Stomach (tissue), 9 donors: ENCODE measurements around the gene RAB39A. TPM values are rescaled to one million over a fixed set of nuclear protein-coding genes. Genes with fewer than 3 reads are reported as not detected.
A peak's percentile ranks its signal among the peaks of the same experiment; 100 is the strongest.

Source experiments
- DNase-seq, 2 donors: peaks; one replicate each; pipeline versions ENCODE4 v3.0.0 to v3.0.0-alpha.2; 2013 to 2019
- H3K27ac ChIP-seq, 5 donors: fragments of 200-600 bp in 4 of 5; sonication (generic) in 4 of 5; one replicate each; pipeline ENCODE4 v1.5.1; 2013 to 2019; ENCODE audit warnings: mild to moderate bottlenecking in 1 of 5, moderate library complexity in 1 of 5
- H3K27me3 ChIP-seq, 3 donors: fragments of 200-600 bp; sonication (generic); one replicate each; pipeline ENCODE4 v1.5.1; 2017 to 2019; ENCODE audit warnings: mixed run types in 1 of 3
- H3K36me3 ChIP-seq, 4 donors: fragments of 200-600 bp; sonication (generic); 1 replicate in 3 of 4; 2 replicates in 1 of 4; pipeline ENCODE4 v1.5.1; 2016 to 2019
- H3K4me1 ChIP-seq, 4 donors: fragments of 200-600 bp; sonication (generic); one replicate each; pipeline ENCODE4 v1.5.1; 2016 to 2019
- H3K4me3 ChIP-seq, 4 donors: fragments of 200-600 bp; sonication (generic) in 3 of 4; one replicate each; pipeline ENCODE4 v1.5.1; 2016 to 2019; ENCODE audit warnings: mild to moderate bottlenecking in 1 of 4
- H3K9me3 ChIP-seq, 4 donors: fragments of 200-600 bp; sonication (generic); one replicate each; pipeline ENCODE4 v1.5.1; 2016 to 2019
- CTCF ChIP-seq, 7 experiments: fragments of 450-650 bp in 4 of 7; fragments of 200-600 bp in 3 of 7; sonication (generic) in 3 of 7; IDR thresholded peaks; one replicate each; pipeline ENCODE4 v1.5.1; 2016 to 2019; ENCODE audit warnings: antibody characterized with exemption in 7 of 7, control low read depth in 2 of 7, mild to moderate bottlenecking in 1 of 7
- EP300 ChIP-seq: sonication (generic); formaldehyde crosslinking; IDR thresholded peaks from one replicate; pipeline ENCODE4 v1.6.1; 2017; ENCODE audit warnings: antibody characterized with exemption
- POLR2A ChIP-seq, 4 donors: fragments of 450-650 bp; IDR thresholded peaks; one replicate each; pipeline ENCODE4 v1.6.1; 2016; ENCODE audit warnings: antibody characterized with exemption in 4 of 4, control low read depth in 2 of 4, mild to moderate bottlenecking in 1 of 4, moderate library complexity in 1 of 4
- POLR2AphosphoS5 ChIP-seq, 3 donors: sonication (generic); formaldehyde crosslinking; IDR thresholded peaks; one replicate each; pipeline ENCODE4 v1.6.1; 2016; ENCODE audit warnings: antibody characterized with exemption in 3 of 3
- WGBS, 5 donors: extraction: QIAGEN DNeasy Blood & Tissue Kit in 3 of 5; methylation state at CpG; one replicate each; pipeline versions ENCODE4 v1.1.5 to v1.1.7; 2013 to 2018; 5-methylcytosine and 5-hydroxymethylcytosine counted together
- intact Hi-C: fragments of 100-400 bp; cut with DNase I; formaldehyde crosslinking; loops from one replicate; pipeline ENCODE4 v1.15.1; 2023; ENCODE audit warnings: low total_unique reads
- polyA plus RNA-seq, 3 donors: library from polyadenylated mRNA; stranded (reverse); fragments of 200-250 nt; gene quantifications; one replicate each; pipeline ENCODE4 v1.2.3, GENCODE V29; 2013
- total RNA-seq, 5 donors: library from RNA; depleted of rRNA; stranded (reverse); fragments of >200 nt; gene quantifications; one replicate each; pipeline versions ENCODE4 v1.1.0 to v1.2.3, GENCODE V29; 2014 to 2016
- donor health status: healthy with polysubstance abuse.
- donor health status: Bipolar disorder and iron deficiency.
- donor health status: healthy.

The RAB39A gene
- total and polyA plus RNA-seq, 8 donors, result 0.18 to 3.2 (median 0.68) TPM; not detected in 4

GRCh38 chr11:107924306-107924705 is 3.9 kb upstream of the RAB39A start:
- peaks cover 5 to 29% (median 18%) of the 10 kb centered on the region in 3 donors for H3K27me3 ChIP-seq
- no peak overlapping the region for H3K27ac ChIP-seq
- no peak for TF ChIP-seq POLR2AphosphoS5 (IDR thresholded peaks at IDR 0.05)
- TF ChIP-seq CTCF (IDR thresholded peaks at IDR 0.05), result no peak
- no peak for TF ChIP-seq POLR2A (IDR thresholded peaks at IDR 0.05)
- TF ChIP-seq EP300, result no peak
- DNase-seq, result no peak
- peaks cover 8 to 17% (median 17%) of the 10 kb centered on the region in 4 donors for H3K4me1 ChIP-seq
- 83 to 88% (median 87%) methylated on average over 2 of the region's 2 CpGs for WGBS, 5 donors
- H3K9me3 ChIP-seq, result no peaks in the 10 kb centered on the region
- no peaks in the 10 kb centered on the region for H3K36me3 ChIP-seq
- intact Hi-C loops, result no loop called here
- H3K4me3 ChIP-seq, result no peak overlapping the region

- H3K27me3 ChIP-seq, result peaks cover 5 to 46% (median 24%) of the 10 kb centered on the region in 3 donors
- TF ChIP-seq POLR2A (IDR thresholded peaks at IDR 0.05) (no peak), POLR2AphosphoS5 (IDR thresholded peaks at IDR 0.05) (no peak), CTCF (IDR thresholded peaks at IDR 0.05) (no peak), EP300 (no peak)
- no peak for DNase-seq
- peak overlapping the region; percentile 43 to 60 (median 50) for H3K4me3 ChIP-seq
- H3K36me3 ChIP-seq, result no peaks in the 10 kb centered on the region
- no peak overlapping the region for H3K27ac ChIP-seq
- H3K4me1 ChIP-seq, result peaks cover 8 to 18% (median 17%) of the 10 kb centered on the region in 4 donors
- intact Hi-C loops, result no loop called here
- H3K9me3 ChIP-seq, result no peaks in the 10 kb centered on the region
- WGBS, 5 donors, result 76 to 88% (median 84%) methylated on average over 5 of the region's 5 CpGs
Observed at GRCh38 chr11:107927559-107927958, 689 bp upstream of the RAB39A start.

- peaks cover 5 to 46% (median 24%) of the 10 kb centered on the region in 3 donors for H3K27me3 ChIP-seq
- peak overlapping the region; percentile 43 to 60 (median 50) for H3K4me3 ChIP-seq
- H3K4me1 ChIP-seq, result peaks cover 8 to 18% (median 17%) of the 10 kb centered on the region in 4 donors
- peak in 1 of 2 donors; percentile 48 for DNase-seq
- H3K27ac ChIP-seq, result peak overlapping the region; percentile 33 to 53 (median 38)
- WGBS, 5 donors, result 1 to 4% (median 3%) methylated on average over 27 to 41 of the region's 41 CpGs
- no peak for TF ChIP-seq POLR2A (IDR thresholded peaks at IDR 0.05)
- TF ChIP-seq CTCF (IDR thresholded peaks at IDR 0.05), result no peak
- no peak for TF ChIP-seq EP300
- no peak for TF ChIP-seq POLR2AphosphoS5 (IDR thresholded peaks at IDR 0.05)
- no peaks in the 10 kb centered on the region for H3K36me3 ChIP-seq
- H3K9me3 ChIP-seq, result no peaks in the 10 kb centered on the region
- intact Hi-C loops, result no loop called here
Observed at GRCh38 chr11:107928767-107929507, 689 bp downstream of the RAB39A start.

GRCh38 chr11:107929611-107930200 is 1.5 kb downstream of the RAB39A start:
- peak overlapping the region in 2 of 4 donors; percentile 45 to 55 for H3K4me3 ChIP-seq
- DNase-seq, result peak in 1 of 2 donors; percentile 26
- H3K4me1 ChIP-seq, result peaks cover 8 to 18% (median 17%) of the 10 kb centered on the region in 4 donors
- peak overlapping the region in 1 of 5 donors; percentile 53 for H3K27ac ChIP-seq
- H3K36me3 ChIP-seq, result no peaks in the 10 kb centered on the region
- TF ChIP-seq CTCF (IDR thresholded peaks at IDR 0.05) (no peak), POLR2AphosphoS5 (IDR thresholded peaks at IDR 0.05) (no peak), POLR2A (IDR thresholded peaks at IDR 0.05) (no peak), EP300 (no peak)
- H3K27me3 ChIP-seq, result peaks cover 5 to 46% (median 24%) of the 10 kb centered on the region in 3 donors
- 44 to 54% (median 49%) methylated on average over 10 of the region's 10 CpGs for WGBS, 5 donors
- H3K9me3 ChIP-seq, result no peaks in the 10 kb centered on the region
- intact Hi-C loops, result no loop called here
